GM12878 (cell line): ENCODE measurements around the gene REM2. TPM values are rescaled to one million over a fixed set of nuclear protein-coding genes. Genes with fewer than 3 reads are reported as not detected.

Source experiments
- ATAC-seq: fragments of 200-7000 bp; cut with Tn5 transposase; 3 replicates; pipeline ENCODE4 v1.9.1; 2020; ENCODE audit warnings: mild to moderate bottlenecking, moderate library complexity
- BruUV-seq: library from RNA; stranded (reverse); fragments of 400-500 nt; replicated peaks from 2 replicates; lab custom pipeline; 2021; lab: Mats Ljungman, UMichigan
- CTCF ChIA-PET: fragments of 300-600 bp; sonication (Branson Sonifier 250); formaldehyde crosslinking; extraction: SDS; loops from one replicate; lab custom pipeline; 2021; ENCODE audit warnings: inconsistent platforms; lab: Yijun Ruan, JAX
- POLR2A ChIA-PET: fragments of 350-600 bp; formaldehyde crosslinking; extraction: SDS; loops from one replicate; lab custom pipeline; 2021; ENCODE audit warnings: inconsistent platforms; lab: Charles Lee
- RAD21 ChIA-PET: fragments of 300-600 bp; sonication (Branson Sonifier 250); formaldehyde crosslinking; loops from one replicate; lab custom pipeline; 2023; ENCODE audit warnings: antibody characterized with exemption; ENCODE audit not compliant: unreplicated experiment; lab: Charles Lee
- SMC1A ChIA-PET: fragments of 300-600 bp; sonication (Branson Sonifier 250); formaldehyde crosslinking; loops from one replicate; lab custom pipeline; 2023; ENCODE audit not compliant: unreplicated experiment, uncharacterized antibody; lab: Charles Lee
- DNase-seq: peaks from one replicate; pipeline ENCODE4 v3.0.0-alpha.2; 2011; ENCODE audit warnings: low read depth, low spot score
- FAIRE-seq: peaks from 3 replicates; lab custom pipeline; 2011; peaks lifted over from hg19 to GRCh38; lab: Jason Lieb, UNC
- H2AFZ ChIP-seq: 2 replicates; pipeline ENCODE4 v1.6.0; 2011; ENCODE audit warnings: low read depth, low read length, control low read depth; ENCODE audit not compliant: control insufficient read depth
- H3K27ac ChIP-seq: 2 replicates; pipeline ENCODE4 v1.5.1; 2011; ENCODE audit warnings: control low read depth; ENCODE audit not compliant: control insufficient read depth, insufficient read depth
- H3K27me3 ChIP-seq, 2 experiments: replicated peaks in 1 of 2; 2 replicates each; pipeline versions ENCODE4 v1.6.0 to v1.6.1; 2011; ENCODE audit warnings: low read length in 1 of 2; ENCODE audit not compliant: control insufficient read depth in 2 of 2, insufficient read depth in 2 of 2
- H3K36me3 ChIP-seq, 2 experiments: 2 replicates each; pipeline ENCODE4 v1.5.1; 2011; ENCODE audit warnings: low read length in 1 of 2; ENCODE audit not compliant: control insufficient read depth in 2 of 2, insufficient read depth in 2 of 2
- H3K4me1 ChIP-seq: 2 replicates; pipeline ENCODE4 v1.6.1; 2011; ENCODE audit warnings: mild to moderate bottlenecking, low read length, moderate library complexity, mixed read lengths; ENCODE audit not compliant: control insufficient read depth, insufficient read depth
- H3K4me2 ChIP-seq: 2 replicates; pipeline ENCODE4 v1.6.0; 2011; ENCODE audit warnings: control low read depth; ENCODE audit not compliant: control insufficient read depth, insufficient read depth
- H3K4me3 ChIP-seq: fragments of 200-600 bp; sonication (generic); 2 replicates; pipeline ENCODE4 v1.5.1; 2016
- H3K79me2 ChIP-seq: 2 replicates; pipeline ENCODE4 v1.6.0; 2011; ENCODE audit warnings: low read length; ENCODE audit not compliant: control insufficient read depth, insufficient read depth
- H3K9ac ChIP-seq: 2 replicates; pipeline ENCODE4 v1.8.0; 2011; ENCODE audit warnings: low read length, control low read depth, mixed read lengths; ENCODE audit not compliant: control insufficient read depth, insufficient read depth
- H3K9me3 ChIP-seq: replicated peaks from 3 replicates; pipeline ENCODE4 v1.5.1; 2011; ENCODE audit warnings: mild to moderate bottlenecking, low read length; ENCODE audit not compliant: control insufficient read depth, insufficient read depth
- H4K20me1 ChIP-seq: 2 replicates; pipeline ENCODE4 v1.6.0; 2011; ENCODE audit not compliant: control insufficient read depth, insufficient read depth
- CHD1 ChIP-seq: IDR thresholded peaks from 2 replicates; pipeline ENCODE4 v1.6.1; 2012; ENCODE audit warnings: low read depth, low read length, improper control_type of control experiment
- EGR1 ChIP-seq, 2 experiments: IDR thresholded peaks; 1 replicate in 1 of 2; 2 replicates in 1 of 2; pipeline ENCODE4 v1.6.1; 2011 to 2012; ENCODE audit warnings: low read depth in 2 of 2, low read length in 2 of 2, borderline replicate concordance in 1 of 2, mild to moderate bottlenecking in 1 of 2, moderate library complexity in 1 of 2
- ELK1 ChIP-seq: IDR thresholded peaks from 2 replicates; pipeline ENCODE4 v1.6.1; 2012; ENCODE audit warnings: low read depth, low read length, improper control_type of control experiment
- IKZF2 ChIP-seq, 2 experiments: fragments of 450-650 bp; IDR thresholded peaks; 2 replicates each; pipeline ENCODE4 v1.6.1; 2017; ENCODE audit warnings: mild to moderate bottlenecking in 2 of 2, moderate library complexity in 2 of 2
- LARP7 ChIP-seq: fragments of 450-650 bp; IDR thresholded peaks from 2 replicates; pipeline ENCODE4 v1.6.1; 2017; ENCODE audit warnings: mild to moderate bottlenecking
- NFYB ChIP-seq: IDR thresholded peaks from 2 replicates; pipeline ENCODE4 v1.6.1; 2011; ENCODE audit warnings: low read depth, mild to moderate bottlenecking, low read length, improper control_type of control experiment, moderate library complexity; ENCODE audit not compliant: insufficient read depth
- NR2F1 ChIP-seq: fragments of 450-650 bp; conservative IDR thresholded peaks from 2 replicates; pipeline ENCODE4 v1.6.1; 2017; ENCODE audit warnings: mild to moderate bottlenecking
- PBX3 ChIP-seq: IDR thresholded peaks from 2 replicates; pipeline ENCODE4 v1.6.1; 2011; ENCODE audit warnings: mild to moderate bottlenecking, low read depth, low read length, moderate library complexity; ENCODE audit not compliant: insufficient replicate concordance
- POU2F2 ChIP-seq: IDR thresholded peaks from 3 replicates; pipeline ENCODE4 v1.6.1; 2011; ENCODE audit warnings: low read depth, mild to moderate bottlenecking, low read length, borderline replicate concordance
- SMAD5 ChIP-seq: IDR thresholded peaks from 2 replicates; pipeline ENCODE4 v1.6.1; 2016; ENCODE audit warnings: antibody characterized with exemption, low read depth
- SP1 ChIP-seq: IDR thresholded peaks from one replicate; pipeline ENCODE4 v1.6.1; 2011; ENCODE audit warnings: low read depth, low read length
- ZBTB40 ChIP-seq: fragments of 450-650 bp; IDR thresholded peaks from 2 replicates; pipeline ENCODE4 v1.6.1; 2016; ENCODE audit warnings: mild to moderate bottlenecking, moderate library complexity, borderline replicate concordance
- ZNF274 ChIP-seq: IDR thresholded peaks from one replicate; pipeline ENCODE4 v1.8.0; 2011; ENCODE audit not compliant: insufficient read length, insufficient read depth
- ZNF384 ChIP-seq: IDR thresholded peaks from 2 replicates; pipeline ENCODE4 v1.6.1; 2012; ENCODE audit warnings: low read depth, mild to moderate bottlenecking, low read length, improper control_type of control experiment, borderline replicate concordance
- ZSCAN29 ChIP-seq: fragments of 450-650 bp; IDR thresholded peaks from 2 replicates; pipeline ENCODE4 v1.6.1; 2017; ENCODE audit warnings: mild to moderate bottlenecking, moderate library complexity
- ZZZ3 ChIP-seq: IDR thresholded peaks from 2 replicates; pipeline ENCODE4 v1.6.1; 2011; ENCODE audit warnings: low read depth; ENCODE audit not compliant: control insufficient read depth, insufficient read length
- WGBS: methylation state at CpG from one replicate; pipeline ENCODE4 v1.1.6; 2016; ENCODE audit warnings: low lambda C conversion rate; ENCODE audit not compliant: insufficient replicate concordance, insufficient coverage; ENCODE audit errors: missing lambda C conversion rate; 5-methylcytosine and 5-hydroxymethylcytosine counted together
- in situ Hi-C: fragments of 300-500 bp; cut with MboI; formaldehyde crosslinking; loops from 9 replicates; pipeline ENCODE4 v1.14.3; 2018; ENCODE audit warnings: mixed read lengths
- intact Hi-C: fragments of 100-400 bp; cut with micrococcal nuclease; formaldehyde crosslinking; loops from one replicate; pipeline ENCODE4 v1.14.2; 2022; ENCODE audit not compliant: unreplicated experiment
- polyA plus RNA-seq, 11 experiments: library from polyadenylated mRNA; depleted of rRNA in 4 of 11; unstranded in 6 of 11; stranded (reverse) in 5 of 11; fragments of >200 nt; fragmentation: Nextera tagmentation in 4 of 11; fragmentation: Illumina TruSeq in 1 of 11; extraction: Ambion mirVana in 4 of 11; extraction: Trizol in 1 of 11; gene quantifications; 1 replicate in 1 of 11; 2 replicates in 10 of 11; pipeline versions ENCODE4 v1.2.1 to v1.2.3, GENCODE V29; 2011 to 2016; ENCODE audit warnings: inconsistent platforms in 2 of 11, missing spikeins in 2 of 11, low read depth in 1 of 11
- total RNA-seq, 4 experiments: library from RNA; depleted of rRNA in 3 of 4; stranded (reverse); fragments of >200 nt in 3 of 4; fragmentation: Illumina TruSeq in 1 of 4; extraction: Trizol in 1 of 4; gene quantifications; 2 replicates each; pipeline versions ENCODE4 v1.2.1 to v1.2.3, GENCODE V29; 2013 to 2021

The REM2 gene
- total and polyA plus RNA-seq, 10 of the 15 experiments (the other 5 are each of a cell fraction or from before 2014, with no cell fraction given) = 0.27 to 1.5 (median 0.83) TPM

- Histone ChIP-seq H3K27me3 (no peaks in the 10 kb centered on the region), H3K4me3 (peak overlapping the region; percentile 75), H3K36me3 (no peaks in the 10 kb centered on the region), H2AFZ (peak overlapping the region; percentile 99), H3K9ac (peak overlapping the region; percentile 90), H3K27ac (peak overlapping the region; percentile 89), H4K20me1 (no peaks in the 10 kb centered on the region), H3K9me3 (peaks cover 2% of the 10 kb centered on the region; the same call in 1 of the 3 replicates), H3K4me1 (peaks cover 17% of the 10 kb centered on the region), H3K79me2 (no peaks in the 10 kb centered on the region), H3K4me2 (peak overlapping the region; percentile 100)
- intact Hi-C loops (loop anchor here (1.0 to 5.0 kb wide), 8 partner anchors 30 to 466 kb away; no protein-coding TSS in a partner anchor), in situ Hi-C loops (loop anchor here (10.0 kb wide), 1 partner anchor 468 kb away; no protein-coding TSS in a partner anchor)
- DNase-seq (peak; percentile 63), FAIRE-seq (peak; percentile 92), ATAC-seq (peak; percentile 95)
- 0% methylated on average over 20 of the region's 20 CpGs for WGBS
- ChIA-PET CTCF (interaction anchor here (0.6 to 10.0 kb wide), 55 partner anchors 11 to 546 kb away, joined by 3 to 324 read pairs (median 6); partner anchors contain the start of genes ABHD4, DAD1, LRP10 and MRPL52), POLR2A (interaction anchor here (1.3 to 2.2 kb wide), 5 partner anchors 18 to 282 kb away, joined by 3 to 11 read pairs (median 6); partner anchors contain the start of gene LRP10), SMC1A (interaction anchor here (0.6 to 7.3 kb wide), 39 partner anchors 10 to 463 kb away, joined by 3 to 104 read pairs (median 5); partner anchors contain the start of genes DAD1, LRP10, MRPL52 and OXA1L), RAD21 (interaction anchor here (0.7 to 9.4 kb wide), 38 partner anchors 9 to 468 kb away, joined by 3 to 130 read pairs (median 6); partner anchors contain the start of genes ABHD4, DAD1, LRP10 and MRPL52)
- no TSS peak for BruUV-seq
- TF ChIP-seq NFYB = no peak
- no peak for TF ChIP-seq SP1
- no peak for TF ChIP-seq CHD1
- TF ChIP-seq POU2F2 = peak; percentile 47; the same call in 2 of the 3 replicates
- no peak for TF ChIP-seq EGR1 (IDR thresholded peaks at IDR 0.05; ENCODE audit: borderline replicate concordance in 1 of 2, low read depth in 2 of 2, low read length in 2 of 2)
- TF ChIP-seq ZSCAN29 = no peak
- TF ChIP-seq ZNF274 = no peak
- no peak for TF ChIP-seq SMAD5
- no peak for TF ChIP-seq NR2F1
- TF ChIP-seq ZZZ3 = no peak
- TF ChIP-seq IKZF2 (IDR thresholded peaks at IDR 0.05) = peak; percentile 10 to 39; a peak in 1 of 4 replicates
- no peak for TF ChIP-seq ZNF384
- peak; percentile 78; the same call in 1 of the 2 replicates for TF ChIP-seq LARP7
- TF ChIP-seq ZBTB40 = no peak
- TF ChIP-seq PBX3 = no peak
- TF ChIP-seq ELK1 = no peak; the same call in 1 of the 2 replicates
Measured at GRCh38 chr14:22852940-22853767, 29.9 kb upstream of the REM2 start.
